Ectodermal cell (in vitro differentiated cells): ENCODE data around the gene ATXN10.
"Not testable (repeated sequence)": the region's sequence is repeated elsewhere in the genome, so short reads cannot be mapped to it uniquely, and the experiment has no call there.

Experiments used
- H3K27ac ChIP-seq: 2 replicates; pipeline ENCODE4 v1.7.0; 2013; ENCODE audit warnings: mild to moderate bottlenecking, low read depth, low read length; ENCODE audit not compliant: insufficient read depth, poor library complexity, severe bottlenecking
- H3K27me3 ChIP-seq: 2 replicates; pipeline ENCODE4 v1.7.0; 2013; ENCODE audit warnings: mild to moderate bottlenecking, low read length; ENCODE audit not compliant: insufficient read depth, control insufficient read depth, poor library complexity, severe bottlenecking
- H3K36me3 ChIP-seq: one replicate; pipeline ENCODE4 v1.7.0; 2013; ENCODE audit warnings: low read length; ENCODE audit not compliant: control insufficient read depth, insufficient read depth
- H3K4me1 ChIP-seq: one replicate; pipeline ENCODE4 v1.7.0; 2013; ENCODE audit warnings: low read length; ENCODE audit not compliant: control insufficient read depth, insufficient read depth
- H3K4me3 ChIP-seq: 2 replicates; pipeline ENCODE4 v1.7.0; 2013; ENCODE audit warnings: low read depth, low read length, control low read depth; ENCODE audit not compliant: insufficient read depth
- H3K9me3 ChIP-seq: 2 replicates; pipeline ENCODE4 v1.7.0; 2013; ENCODE audit warnings: mild to moderate bottlenecking, low read length, moderate library complexity; ENCODE audit not compliant: control insufficient read depth
- WGBS, 2 experiments: methylation state at CpG; one replicate each; pipeline ENCODE4 v1.1.7; 2013; ENCODE audit warnings: missing lambda C conversion rate in 2 of 2; 5-methylcytosine and 5-hydroxymethylcytosine counted together

Gene ATXN10

DNA sequence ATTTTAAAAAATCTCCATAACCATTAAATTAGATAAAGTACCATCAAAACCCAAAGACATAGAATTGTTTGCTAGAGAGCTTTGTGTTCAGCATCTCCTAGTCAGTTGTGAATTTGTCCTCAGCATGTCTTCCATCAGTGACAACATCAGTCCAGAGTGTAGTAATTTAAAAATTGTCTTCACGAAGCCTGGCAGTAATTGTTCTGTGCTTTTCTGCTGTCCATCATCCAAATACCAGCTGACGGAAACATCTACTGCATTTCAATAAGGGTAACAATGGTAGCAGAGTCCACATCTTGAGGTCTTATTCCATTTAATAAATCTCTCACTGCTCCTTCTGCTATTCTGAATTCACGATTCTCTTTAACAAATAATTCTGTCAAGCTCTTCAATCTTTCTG, 121.5 kb downstream of the ATXN10 start:
- Histone ChIP-seq H3K4me1 (no peaks in the 10 kb centered on the region), H3K9me3 (no peaks in the 10 kb centered on the region), H3K27ac (no peak overlapping the region), H3K27me3 (no peaks in the 10 kb centered on the region), H3K4me3 (no peak overlapping the region), H3K36me3 (peaks cover 20% of the 10 kb centered on the region)
- whole genome bisulfite sequencing, 2 experiments = 91 to 94% methylated on average over 3 of the region's 3 CpGs

DNA sequence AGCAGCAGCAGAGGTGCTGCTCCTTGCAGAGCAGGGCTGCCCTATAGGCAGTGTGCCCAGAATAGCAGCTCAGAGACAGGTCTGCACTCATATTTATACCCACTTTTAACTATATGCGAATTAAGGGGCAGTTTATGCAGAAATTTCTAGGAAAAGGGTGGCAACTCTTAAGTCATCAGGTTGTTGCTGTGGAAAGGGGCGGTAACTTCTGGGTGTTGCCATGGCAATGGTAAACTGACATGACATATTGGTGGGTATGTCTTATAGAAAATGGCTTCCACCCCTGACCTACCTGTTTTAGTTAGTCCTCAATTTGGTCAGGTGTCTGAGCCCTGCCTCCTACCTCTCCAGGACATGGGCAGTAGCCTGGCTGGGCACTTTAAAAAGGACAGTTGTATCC, 122.3 kb downstream of the ATXN10 start:
- H3K9me3 ChIP-seq = no peaks in the 10 kb centered on the region
- H3K27ac ChIP-seq = no peak overlapping the region
- no peaks in the 10 kb centered on the region for H3K4me1 ChIP-seq
- WGBS, 2 experiments = 90 to 100% methylated on average over 2 of the region's 2 CpGs
- H3K4me3 ChIP-seq = no peak overlapping the region
- no peaks in the 10 kb centered on the region for H3K27me3 ChIP-seq
- peaks cover 20% of the 10 kb centered on the region for H3K36me3 ChIP-seq

DNA sequence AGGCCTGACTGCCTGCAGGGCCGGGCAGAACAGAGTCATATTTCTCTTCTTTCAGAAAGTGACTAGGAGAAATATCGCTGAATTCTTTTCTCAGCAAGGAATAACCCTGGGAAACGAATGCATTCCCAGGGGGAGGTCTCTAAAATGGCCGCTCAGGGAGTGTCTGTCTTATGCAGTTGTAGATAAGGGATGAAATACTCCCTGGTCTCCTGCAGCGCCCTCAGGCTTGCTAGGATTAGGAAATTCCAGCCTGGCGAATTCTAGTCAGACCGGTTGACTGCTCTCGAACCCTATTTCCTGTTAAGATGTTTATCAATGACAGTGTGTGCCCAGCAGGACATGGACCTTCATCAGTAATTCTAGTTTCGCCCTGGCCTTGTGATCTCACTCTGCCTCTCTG, 124.4 kb downstream of the ATXN10 start:
- H3K36me3 ChIP-seq = peaks cover 20% of the 10 kb centered on the region
- not testable (repeated sequence) for H3K27me3 ChIP-seq, H3K9me3 ChIP-seq, H3K27ac ChIP-seq, H3K4me3 ChIP-seq, H3K4me1 ChIP-seq
- WGBS, 2 experiments = 95% methylated on average over 9 of the region's 9 CpGs

DNA sequence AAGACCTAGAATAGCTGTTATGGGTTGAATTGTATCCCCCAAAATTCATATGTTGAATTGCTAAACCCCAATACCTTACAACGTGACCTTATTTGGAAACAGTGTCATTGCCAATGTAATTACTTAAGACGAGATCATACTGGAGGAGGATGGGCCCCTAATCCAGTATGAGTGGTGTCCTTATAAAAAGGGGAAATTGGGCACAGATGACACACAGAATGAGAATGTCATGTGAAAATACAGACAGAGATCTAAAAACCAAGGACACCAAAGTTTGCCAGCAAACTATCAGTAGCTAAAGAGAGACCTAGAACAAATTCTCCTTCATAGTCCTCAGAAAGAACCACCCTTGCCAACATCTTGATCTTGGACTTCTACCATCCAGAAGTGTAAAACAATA, 127.7 kb downstream of the ATXN10 start:
- H3K4me1 ChIP-seq = no peaks in the 10 kb centered on the region
- H3K36me3 ChIP-seq = peaks cover 12% of the 10 kb centered on the region
- H3K27me3 ChIP-seq = no peaks in the 10 kb centered on the region
- no peaks in the 10 kb centered on the region for H3K9me3 ChIP-seq
- WGBS, 2 experiments = 95 to 100% methylated on average over 2 of the region's 2 CpGs
- H3K4me3 ChIP-seq = no peak overlapping the region
- no peak overlapping the region for H3K27ac ChIP-seq

DNA sequence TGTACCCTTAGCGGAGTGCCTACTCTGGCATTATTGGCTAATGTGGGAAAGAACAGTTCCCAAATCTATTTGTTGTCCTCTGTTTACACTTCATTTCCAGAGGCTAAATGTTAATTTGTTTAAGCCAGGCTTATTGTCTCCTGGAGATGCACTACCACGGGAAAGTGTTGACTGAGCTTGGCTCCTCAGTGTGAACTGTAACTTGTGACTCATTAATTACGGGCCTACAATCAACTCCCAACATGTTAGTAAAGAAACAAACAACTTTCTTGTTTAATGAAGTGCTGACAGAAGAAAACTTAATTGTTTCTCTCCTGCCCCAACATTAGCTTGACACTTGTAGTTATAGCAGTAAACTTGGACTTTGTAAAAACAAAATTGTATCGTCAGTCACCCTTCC, 130.4 kb downstream of the ATXN10 start:
- Histone ChIP-seq H3K4me1 (no peaks in the 10 kb centered on the region), H3K9me3 (no peaks in the 10 kb centered on the region), H3K4me3 (no peak overlapping the region), H3K27ac (no peak overlapping the region), H3K27me3 (no peaks in the 10 kb centered on the region), H3K36me3 (no peaks in the 10 kb centered on the region)
- WGBS, 2 experiments = 92 to 96% methylated on average over 4 of the region's 4 CpGs

DNA sequence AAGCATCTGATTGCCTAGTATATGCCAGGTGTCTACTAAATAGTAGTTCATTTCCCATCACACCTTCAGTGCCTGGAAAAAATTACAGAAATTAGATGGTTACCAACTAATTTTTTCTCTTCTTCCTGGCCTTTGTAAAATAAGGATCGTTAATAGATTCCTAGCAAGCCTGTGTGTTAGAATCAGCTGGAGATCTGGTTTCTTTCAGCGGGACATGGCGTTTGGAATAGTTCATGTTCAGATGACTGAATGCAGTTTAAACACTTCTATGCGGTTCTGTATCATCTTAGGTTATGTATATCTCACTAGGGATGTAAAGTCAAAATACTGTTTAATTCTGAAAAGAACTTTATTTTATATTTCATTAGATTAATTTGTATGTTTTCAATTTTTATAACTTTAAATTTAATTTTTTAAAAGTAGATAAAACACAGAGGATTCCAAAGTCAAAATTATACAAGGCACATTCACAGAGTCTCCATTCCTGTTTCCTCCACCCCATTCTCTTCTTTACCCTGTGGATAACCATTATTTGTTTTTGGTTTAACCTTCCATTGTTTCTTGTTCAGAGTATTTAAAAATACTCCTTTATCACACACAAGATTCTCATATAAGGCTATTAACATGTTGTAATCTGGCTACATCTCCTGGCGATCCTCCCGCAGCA, 132.8 kb downstream of the ATXN10 start:
- no peaks in the 10 kb centered on the region for H3K9me3 ChIP-seq
- H3K4me1 ChIP-seq = no peaks in the 10 kb centered on the region
- 94 to 96% methylated on average over 5 to 6 of the region's 6 CpGs for WGBS, 2 experiments
- no peak overlapping the region for H3K27ac ChIP-seq
- H3K36me3 ChIP-seq = no peaks in the 10 kb centered on the region
- no peak overlapping the region for H3K4me3 ChIP-seq
- H3K27me3 ChIP-seq = no peaks in the 10 kb centered on the region

DNA sequence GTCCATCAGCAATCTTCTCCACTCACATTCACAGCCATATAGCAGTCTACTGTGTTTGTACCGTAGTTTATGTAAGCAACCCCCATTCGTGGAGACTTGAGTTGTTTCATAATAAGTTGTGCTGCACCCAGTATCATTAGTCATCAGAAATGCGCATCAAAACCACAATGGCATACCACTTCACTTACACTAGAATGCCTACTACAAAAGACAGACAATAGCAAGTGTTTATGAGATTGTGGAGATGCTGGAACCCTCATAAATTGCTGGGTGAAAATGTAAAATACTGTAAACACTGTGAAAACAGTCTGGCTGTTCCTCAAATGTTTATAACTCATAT, 133.3 kb downstream of the ATXN10 start:
- 84 to 92% methylated on average over 2 to 3 of the region's 3 CpGs for WGBS, 2 experiments
- no peaks in the 10 kb centered on the region for H3K36me3 ChIP-seq
- H3K27ac ChIP-seq = no peak overlapping the region

DNA sequence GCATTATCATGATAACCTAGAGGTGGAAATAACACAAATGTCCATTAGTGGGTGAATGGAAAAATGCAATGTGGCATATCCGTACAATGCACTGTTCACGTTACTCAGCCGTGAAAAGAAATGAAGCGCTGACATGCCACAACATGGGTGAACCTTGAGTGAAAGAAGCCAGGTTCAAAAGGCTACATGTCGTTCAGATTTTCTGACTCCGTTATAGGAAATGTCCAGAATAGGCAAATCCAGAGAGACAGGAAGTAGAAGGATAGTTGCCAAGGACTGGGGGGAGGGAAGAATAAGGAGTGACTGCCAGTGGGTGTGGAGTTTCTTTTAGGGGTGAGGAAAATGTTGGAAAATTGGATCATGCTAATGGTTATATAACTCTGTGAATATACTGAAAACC, 133.8 kb downstream of the ATXN10 start:
- H3K27ac ChIP-seq = no peak overlapping the region
- no peak overlapping the region for H3K4me3 ChIP-seq
- no peaks in the 10 kb centered on the region for H3K27me3 ChIP-seq
- 96 to 97% methylated on average over 6 of the region's 6 CpGs for WGBS, 2 experiments
- H3K36me3 ChIP-seq = no peaks in the 10 kb centered on the region
- H3K4me1 ChIP-seq = no peaks in the 10 kb centered on the region
- H3K9me3 ChIP-seq = no peaks in the 10 kb centered on the region

More for the DNA sequence above, 133.3 kb downstream of the ATXN10 start:
- no peak overlapping the region for H3K4me3 ChIP-seq
- no peaks in the 10 kb centered on the region for H3K27me3 ChIP-seq
- H3K9me3 ChIP-seq = no peaks in the 10 kb centered on the region
- H3K4me1 ChIP-seq = no peaks in the 10 kb centered on the region

DNA sequence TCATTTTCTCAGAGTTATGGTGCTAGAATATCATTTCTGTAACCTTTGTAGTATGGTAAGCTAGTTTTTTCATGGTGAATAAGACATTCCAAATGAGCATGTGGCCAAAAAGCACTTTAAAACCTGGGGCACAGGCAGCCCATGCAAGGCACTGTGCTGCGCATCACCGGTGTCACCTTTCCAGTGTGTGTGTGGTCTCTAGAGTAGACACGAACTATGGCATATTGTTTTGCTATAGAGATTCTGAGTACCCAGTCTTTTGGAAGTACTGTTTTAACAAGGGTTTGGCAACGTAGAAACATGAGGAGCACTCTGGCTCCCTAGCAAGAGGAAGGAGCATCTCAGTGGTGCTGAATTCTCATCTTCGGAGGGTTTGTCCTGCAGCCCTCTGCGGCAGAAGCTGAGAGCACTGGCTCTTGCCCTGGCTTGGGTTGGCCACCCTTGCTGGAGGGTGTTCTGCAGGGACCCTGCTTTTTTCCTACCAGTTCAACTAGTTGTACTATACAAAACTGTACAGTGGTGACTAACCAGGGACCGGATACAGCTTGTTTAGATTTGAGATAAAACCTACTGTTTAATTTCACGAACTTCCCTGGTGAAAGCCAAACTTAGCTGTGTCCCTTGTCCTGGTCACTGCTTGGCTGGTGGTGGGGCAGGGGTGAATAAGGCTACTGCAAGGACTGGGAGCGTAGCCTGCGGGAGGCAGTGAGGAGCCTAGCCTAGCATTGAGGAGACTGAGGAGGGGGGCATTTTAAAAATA, 135.7 kb downstream of the ATXN10 start:
- H3K27ac ChIP-seq = no peak overlapping the region
- no peaks in the 10 kb centered on the region for H3K4me1 ChIP-seq
- WGBS, 2 experiments = 94 to 96% methylated on average over 10 of the region's 10 CpGs
- H3K36me3 ChIP-seq = no peaks in the 10 kb centered on the region
- H3K9me3 ChIP-seq = no peaks in the 10 kb centered on the region
- no peaks in the 10 kb centered on the region for H3K27me3 ChIP-seq
- H3K4me3 ChIP-seq = no peak overlapping the region

DNA sequence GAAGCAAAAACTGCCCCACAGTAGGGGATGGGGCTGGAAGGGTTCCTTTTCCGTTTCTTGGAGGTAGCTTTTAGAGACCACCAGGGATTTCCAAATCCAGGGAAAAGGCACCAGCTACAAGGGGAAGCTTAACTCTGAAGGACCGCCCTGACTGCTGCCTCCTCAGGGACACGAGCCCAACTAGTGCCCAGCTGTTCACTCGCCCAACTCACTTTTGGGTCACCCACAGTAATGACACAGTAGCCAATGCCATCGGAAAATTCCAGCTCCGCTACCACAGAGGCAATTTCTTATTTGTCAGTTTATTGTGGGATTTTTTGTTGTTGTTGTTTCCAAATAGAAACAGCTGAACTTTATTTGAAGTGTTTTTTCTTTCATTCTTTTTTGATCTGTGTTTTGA, 141.3 kb downstream of the ATXN10 start:
- Histone ChIP-seq H3K27ac (no peak overlapping the region), H3K4me3 (no peak overlapping the region), H3K4me1 (peaks cover 3% of the 10 kb centered on the region), H3K9me3 (no peaks in the 10 kb centered on the region), H3K36me3 (no peaks in the 10 kb centered on the region), H3K27me3 (no peaks in the 10 kb centered on the region)
- WGBS, 2 experiments = 89 to 90% methylated on average over 6 of the region's 6 CpGs
